ENCODE data around the gene NBL1.
"Not testable (repeated sequence)": the region's sequence is repeated elsewhere in the genome, so short reads cannot be mapped to it uniquely, and the experiment has no call there.

NBL1 gene

GRCh38 chr1:19625291-19625937 lies 18.7 kb upstream of the NBL1 start:
- TF ChIP-seq ZFX (IDR thresholded peaks at IDR 0.05): no peak
- no peak for TF ChIP-seq CTCF (conservative IDR thresholded peaks at IDR 0.05)
- no peak overlapping the region for H3K27ac ChIP-seq

GRCh38 chr1:19628879-19629278 lies 15.2 kb upstream of the NBL1 start:
- H3K27ac ChIP-seq: no peak overlapping the region
- TF ChIP-seq ZFX (IDR thresholded peaks at IDR 0.05) (no peak), CTCF (conservative IDR thresholded peaks at IDR 0.05) (no peak)

GRCh38 chr1:19629357-19629756 lies 14.8 kb upstream of the NBL1 start:
- TF ChIP-seq ZFX (IDR thresholded peaks at IDR 0.05): no peak
- TF ChIP-seq CTCF (conservative IDR thresholded peaks at IDR 0.05): no peak
- no peak overlapping the region for H3K27ac ChIP-seq

- not testable (repeated sequence) for H3K27ac ChIP-seq
Observed at GRCh38 chr1:19630192-19630591, 13.9 kb upstream of the NBL1 start.

GRCh38 chr1:19630720-19631395 lies 13.3 kb upstream of the NBL1 start:
- TF ChIP-seq ZFX (IDR thresholded peaks at IDR 0.05): no peak
- no peak for TF ChIP-seq CTCF (conservative IDR thresholded peaks at IDR 0.05)

GRCh38 chr1:19632211-19632610 lies 11.9 kb upstream of the NBL1 start:
- H3K27ac ChIP-seq: no peak overlapping the region
- TF ChIP-seq ZFX (IDR thresholded peaks at IDR 0.05): no peak
- TF ChIP-seq CTCF (conservative IDR thresholded peaks at IDR 0.05): no peak

More at GRCh38 chr1:19630720-19631395, 13.3 kb upstream of the NBL1 start:
- no peak overlapping the region for H3K27ac ChIP-seq

GRCh38 chr1:19633106-19633505 lies 11.0 kb upstream of the NBL1 start:
- H3K27ac ChIP-seq: no peak overlapping the region
- no peak for TF ChIP-seq CTCF (conservative IDR thresholded peaks at IDR 0.05)

GRCh38 chr1:19635064-19635463 lies 9.0 kb upstream of the NBL1 start:
- H3K27ac ChIP-seq: not testable (repeated sequence)
